SK-N-SH treated with all-trans-retinoic acid at 6 μM for 48 hours (cell line): ENCODE data around the gene PCNA.

Source experiments
- ATAC-seq: fragments of 200-7000 bp; cut with Tn5 transposase; 3 replicates; pipeline ENCODE4 v1.9.1; 2020; ENCODE audit warnings: mild to moderate bottlenecking, moderate library complexity
- ARNTL ChIP-seq: fragments of 450-650 bp; formaldehyde crosslinking; IDR thresholded peaks from 2 replicates; pipeline ENCODE4 v1.5.0; 2020; ENCODE audit warnings: low read depth, mild to moderate bottlenecking, moderate library complexity, borderline replicate concordance
- CSDC2 ChIP-seq: fragments of 250-450 bp; sonication (Bioruptor Pico); IDR thresholded peaks from 2 replicates; pipeline ENCODE4 v1.5.0; 2020; ENCODE audit warnings: mild to moderate bottlenecking, moderate library complexity
- ESRRG ChIP-seq: fragments of 250-450 bp; sonication (Bioruptor Pico); IDR thresholded peaks from 2 replicates; pipeline ENCODE4 v1.6.1; 2021; ENCODE audit warnings: mild to moderate bottlenecking
- GLIS3 ChIP-seq: fragments of 250-450 bp; sonication (Bioruptor Pico); IDR thresholded peaks from 2 replicates; pipeline ENCODE4 v1.5.0; 2020; ENCODE audit warnings: mild to moderate bottlenecking, moderate library complexity
- ISL1 ChIP-seq: fragments of 250-450 bp; sonication (Bioruptor Pico); IDR thresholded peaks from 2 replicates; pipeline ENCODE4 v2.1.2; 2022; ENCODE audit warnings: mild to moderate bottlenecking, moderate library complexity
- OSR1 ChIP-seq: fragments of 250-450 bp; sonication (Bioruptor Pico); IDR thresholded peaks from 2 replicates; pipeline ENCODE4 v1.8.0; 2022; ENCODE audit warnings: moderate library complexity, mild to moderate bottlenecking, inconsistent platforms
- PPARA ChIP-seq: fragments of 250-450 bp; sonication (Bioruptor Pico); IDR thresholded peaks from 2 replicates; pipeline ENCODE4 v1.5.0; 2020; ENCODE audit warnings: mild to moderate bottlenecking, borderline replicate concordance
- RARB ChIP-seq: fragments of 250-450 bp; sonication (Bioruptor Pico); IDR thresholded peaks from 2 replicates; pipeline ENCODE4 v1.8.0; 2021; ENCODE audit warnings: mild to moderate bottlenecking, moderate library complexity
- SNAI2 ChIP-seq: fragments of 250-450 bp; sonication (Bioruptor Pico); IDR thresholded peaks from 2 replicates; pipeline ENCODE4 v1.5.0; 2020; ENCODE audit warnings: mild to moderate bottlenecking, moderate library complexity
- TCF4 ChIP-seq: fragments of 250-450 bp; sonication (Bioruptor Pico); IDR thresholded peaks from 2 replicates; pipeline ENCODE4 v1.8.0; 2021; ENCODE audit warnings: mild to moderate bottlenecking, moderate library complexity, borderline replicate concordance
- TOX ChIP-seq: fragments of 250-450 bp; sonication (Bioruptor Pico); IDR thresholded peaks from 2 replicates; pipeline ENCODE4 v1.8.0; 2021; ENCODE audit warnings: mild to moderate bottlenecking, moderate library complexity, borderline replicate concordance
- ZC3H10 ChIP-seq: fragments of 250-450 bp; sonication (Bioruptor Pico); IDR thresholded peaks from 2 replicates; pipeline ENCODE4 v1.5.1; 2021; ENCODE audit warnings: mild to moderate bottlenecking, moderate library complexity
- ZFP3 ChIP-seq: fragments of 250-450 bp; sonication (Bioruptor Pico); IDR thresholded peaks from 2 replicates; pipeline ENCODE4 v1.5.0; 2020; ENCODE audit warnings: mild to moderate bottlenecking, moderate library complexity
- ZFP30 ChIP-seq: fragments of 450-650 bp; formaldehyde crosslinking; IDR thresholded peaks from 2 replicates; pipeline ENCODE4 v1.5.0; 2022; ENCODE audit warnings: mild to moderate bottlenecking, moderate library complexity
- ZNF565 ChIP-seq: fragments of 450-650 bp; formaldehyde crosslinking; conservative IDR thresholded peaks from 2 replicates; pipeline ENCODE4 v1.5.0; 2020; ENCODE audit warnings: low read depth, mild to moderate bottlenecking, moderate library complexity
- ZNF70 ChIP-seq: fragments of 450-650 bp; formaldehyde crosslinking; IDR thresholded peaks from 2 replicates; pipeline ENCODE4 v1.5.0; 2020; ENCODE audit warnings: mild to moderate bottlenecking, moderate library complexity
- ZNF8 ChIP-seq: fragments of 450-650 bp; formaldehyde crosslinking; IDR thresholded peaks from 2 replicates; pipeline ENCODE4 v1.5.0; 2020; ENCODE audit warnings: mild to moderate bottlenecking, moderate library complexity
- TF ChIP-seq, protein P1 (sequence below): fragments of 250-450 bp; sonication (Bioruptor Pico); IDR thresholded peaks from 2 replicates; pipeline ENCODE4 v1.8.0; 2021; ENCODE audit warnings: low read depth, mild to moderate bottlenecking, moderate library complexity, borderline replicate concordance
- TF ChIP-seq, protein P2 (sequence below): fragments of 250-450 bp; sonication (Bioruptor Pico); IDR thresholded peaks from 2 replicates; pipeline ENCODE4 v1.8.0; 2020; ENCODE audit warnings: mild to moderate bottlenecking, moderate library complexity, borderline replicate concordance
- TF ChIP-seq, protein P3 (sequence below): fragments of 250-450 bp; sonication (Bioruptor Pico); IDR thresholded peaks from 2 replicates; pipeline ENCODE4 v1.5.1; 2020; ENCODE audit warnings: low read depth, mild to moderate bottlenecking, moderate library complexity
- TF ChIP-seq, protein P4 (sequence below): fragments of 250-450 bp; sonication (Bioruptor Pico); IDR thresholded peaks from 2 replicates; pipeline ENCODE4 v1.5.0; 2020; ENCODE audit warnings: mild to moderate bottlenecking, moderate library complexity
- TF ChIP-seq, protein P5 (sequence below): fragments of 250-450 bp; sonication (Bioruptor Pico); IDR thresholded peaks from 2 replicates; pipeline ENCODE4 v1.5.1; 2021; ENCODE audit warnings: mild to moderate bottlenecking, moderate library complexity

PCNA gene

DNA sequence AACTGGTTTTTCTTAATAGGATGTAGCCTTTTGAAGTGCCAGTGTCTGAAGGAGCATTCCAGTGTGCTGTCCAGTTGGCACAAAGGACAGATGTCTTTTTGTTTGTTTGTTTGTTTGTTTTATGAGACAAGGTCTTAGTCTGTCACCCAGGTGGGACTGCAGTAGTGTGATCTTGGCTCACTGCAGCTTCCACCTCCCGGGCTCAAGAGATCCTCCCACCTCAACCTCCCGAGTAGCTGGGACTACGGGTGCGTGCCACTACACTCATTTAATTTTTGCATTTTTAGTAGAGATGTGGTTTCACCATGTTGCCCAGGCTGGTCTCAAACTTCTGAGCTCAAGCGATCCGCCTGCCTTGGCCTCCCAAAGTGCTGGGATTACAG, 34.8 kb upstream of the PCNA start:
- TF ChIP-seq GLIS3 (CRISPR knock-in tag) (no peak), RARB (no peak), ZNF70 (CRISPR knock-in tag) (no peak), OSR1 (CRISPR knock-in tag) (no peak), TOX (CRISPR knock-in tag) (no peak), ZFP3 (no peak), ZNF565 (CRISPR knock-in tag) (no peak), ZNF8 (CRISPR knock-in tag) (no peak), TCF4 (CRISPR knock-in tag) (no peak), ZFP30 (no peak), ESRRG (no peak), PPARA (CRISPR knock-in tag) (no peak)
- TF ChIP-seq, protein P1, sequence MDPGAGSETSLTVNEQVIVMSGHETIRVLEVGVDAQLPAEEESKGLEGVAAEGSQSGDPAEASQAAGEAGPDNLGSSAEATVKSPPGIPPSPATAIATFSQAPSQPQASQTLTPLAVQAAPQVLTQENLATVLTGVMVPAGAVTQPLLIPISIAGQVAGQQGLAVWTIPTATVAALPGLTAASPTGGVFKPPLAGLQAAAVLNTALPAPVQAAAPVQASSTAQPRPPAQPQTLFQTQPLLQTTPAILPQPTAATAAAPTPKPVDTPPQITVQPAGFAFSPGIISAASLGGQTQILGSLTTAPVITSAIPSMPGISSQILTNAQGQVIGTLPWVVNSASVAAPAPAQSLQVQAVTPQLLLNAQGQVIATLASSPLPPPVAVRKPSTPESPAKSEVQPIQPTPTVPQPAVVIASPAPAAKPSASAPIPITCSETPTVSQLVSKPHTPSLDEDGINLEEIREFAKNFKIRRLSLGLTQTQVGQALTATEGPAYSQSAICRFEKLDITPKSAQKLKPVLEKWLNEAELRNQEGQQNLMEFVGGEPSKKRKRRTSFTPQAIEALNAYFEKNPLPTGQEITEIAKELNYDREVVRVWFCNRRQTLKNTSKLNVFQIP (CRISPR knock-in tag), result no peak
- TF ChIP-seq, protein P2, sequence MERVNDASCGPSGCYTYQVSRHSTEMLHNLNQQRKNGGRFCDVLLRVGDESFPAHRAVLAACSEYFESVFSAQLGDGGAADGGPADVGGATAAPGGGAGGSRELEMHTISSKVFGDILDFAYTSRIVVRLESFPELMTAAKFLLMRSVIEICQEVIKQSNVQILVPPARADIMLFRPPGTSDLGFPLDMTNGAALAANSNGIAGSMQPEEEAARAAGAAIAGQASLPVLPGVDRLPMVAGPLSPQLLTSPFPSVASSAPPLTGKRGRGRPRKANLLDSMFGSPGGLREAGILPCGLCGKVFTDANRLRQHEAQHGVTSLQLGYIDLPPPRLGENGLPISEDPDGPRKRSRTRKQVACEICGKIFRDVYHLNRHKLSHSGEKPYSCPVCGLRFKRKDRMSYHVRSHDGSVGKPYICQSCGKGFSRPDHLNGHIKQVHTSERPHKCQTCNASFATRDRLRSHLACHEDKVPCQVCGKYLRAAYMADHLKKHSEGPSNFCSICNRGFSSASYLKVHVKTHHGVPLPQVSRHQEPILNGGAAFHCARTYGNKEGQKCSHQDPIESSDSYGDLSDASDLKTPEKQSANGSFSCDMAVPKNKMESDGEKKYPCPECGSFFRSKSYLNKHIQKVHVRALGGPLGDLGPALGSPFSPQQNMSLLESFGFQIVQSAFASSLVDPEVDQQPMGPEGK (CRISPR knock-in tag), result no peak
- TF ChIP-seq, protein P3, sequence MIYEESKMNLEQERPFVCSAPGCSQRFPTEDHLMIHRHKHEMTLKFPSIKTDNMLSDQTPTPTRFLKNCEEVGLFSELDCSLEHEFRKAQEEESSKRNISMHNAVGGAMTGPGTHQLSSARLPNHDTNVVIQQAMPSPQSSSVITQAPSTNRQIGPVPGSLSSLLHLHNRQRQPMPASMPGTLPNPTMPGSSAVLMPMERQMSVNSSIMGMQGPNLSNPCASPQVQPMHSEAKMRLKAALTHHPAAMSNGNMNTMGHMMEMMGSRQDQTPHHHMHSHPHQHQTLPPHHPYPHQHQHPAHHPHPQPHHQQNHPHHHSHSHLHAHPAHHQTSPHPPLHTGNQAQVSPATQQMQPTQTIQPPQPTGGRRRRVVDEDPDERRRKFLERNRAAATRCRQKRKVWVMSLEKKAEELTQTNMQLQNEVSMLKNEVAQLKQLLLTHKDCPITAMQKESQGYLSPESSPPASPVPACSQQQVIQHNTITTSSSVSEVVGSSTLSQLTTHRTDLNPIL (CRISPR knock-in tag), result no peak
- TF ChIP-seq, protein P4, sequence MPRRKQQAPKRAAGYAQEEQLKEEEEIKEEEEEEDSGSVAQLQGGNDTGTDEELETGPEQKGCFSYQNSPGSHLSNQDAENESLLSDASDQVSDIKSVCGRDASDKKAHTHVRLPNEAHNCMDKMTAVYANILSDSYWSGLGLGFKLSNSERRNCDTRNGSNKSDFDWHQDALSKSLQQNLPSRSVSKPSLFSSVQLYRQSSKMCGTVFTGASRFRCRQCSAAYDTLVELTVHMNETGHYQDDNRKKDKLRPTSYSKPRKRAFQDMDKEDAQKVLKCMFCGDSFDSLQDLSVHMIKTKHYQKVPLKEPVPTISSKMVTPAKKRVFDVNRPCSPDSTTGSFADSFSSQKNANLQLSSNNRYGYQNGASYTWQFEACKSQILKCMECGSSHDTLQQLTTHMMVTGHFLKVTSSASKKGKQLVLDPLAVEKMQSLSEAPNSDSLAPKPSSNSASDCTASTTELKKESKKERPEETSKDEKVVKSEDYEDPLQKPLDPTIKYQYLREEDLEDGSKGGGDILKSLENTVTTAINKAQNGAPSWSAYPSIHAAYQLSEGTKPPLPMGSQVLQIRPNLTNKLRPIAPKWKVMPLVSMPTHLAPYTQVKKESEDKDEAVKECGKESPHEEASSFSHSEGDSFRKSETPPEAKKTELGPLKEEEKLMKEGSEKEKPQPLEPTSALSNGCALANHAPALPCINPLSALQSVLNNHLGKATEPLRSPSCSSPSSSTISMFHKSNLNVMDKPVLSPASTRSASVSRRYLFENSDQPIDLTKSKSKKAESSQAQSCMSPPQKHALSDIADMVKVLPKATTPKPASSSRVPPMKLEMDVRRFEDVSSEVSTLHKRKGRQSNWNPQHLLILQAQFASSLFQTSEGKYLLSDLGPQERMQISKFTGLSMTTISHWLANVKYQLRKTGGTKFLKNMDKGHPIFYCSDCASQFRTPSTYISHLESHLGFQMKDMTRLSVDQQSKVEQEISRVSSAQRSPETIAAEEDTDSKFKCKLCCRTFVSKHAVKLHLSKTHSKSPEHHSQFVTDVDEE (CRISPR knock-in tag), result no peak
- ATAC-seq, result no peak

DNA sequence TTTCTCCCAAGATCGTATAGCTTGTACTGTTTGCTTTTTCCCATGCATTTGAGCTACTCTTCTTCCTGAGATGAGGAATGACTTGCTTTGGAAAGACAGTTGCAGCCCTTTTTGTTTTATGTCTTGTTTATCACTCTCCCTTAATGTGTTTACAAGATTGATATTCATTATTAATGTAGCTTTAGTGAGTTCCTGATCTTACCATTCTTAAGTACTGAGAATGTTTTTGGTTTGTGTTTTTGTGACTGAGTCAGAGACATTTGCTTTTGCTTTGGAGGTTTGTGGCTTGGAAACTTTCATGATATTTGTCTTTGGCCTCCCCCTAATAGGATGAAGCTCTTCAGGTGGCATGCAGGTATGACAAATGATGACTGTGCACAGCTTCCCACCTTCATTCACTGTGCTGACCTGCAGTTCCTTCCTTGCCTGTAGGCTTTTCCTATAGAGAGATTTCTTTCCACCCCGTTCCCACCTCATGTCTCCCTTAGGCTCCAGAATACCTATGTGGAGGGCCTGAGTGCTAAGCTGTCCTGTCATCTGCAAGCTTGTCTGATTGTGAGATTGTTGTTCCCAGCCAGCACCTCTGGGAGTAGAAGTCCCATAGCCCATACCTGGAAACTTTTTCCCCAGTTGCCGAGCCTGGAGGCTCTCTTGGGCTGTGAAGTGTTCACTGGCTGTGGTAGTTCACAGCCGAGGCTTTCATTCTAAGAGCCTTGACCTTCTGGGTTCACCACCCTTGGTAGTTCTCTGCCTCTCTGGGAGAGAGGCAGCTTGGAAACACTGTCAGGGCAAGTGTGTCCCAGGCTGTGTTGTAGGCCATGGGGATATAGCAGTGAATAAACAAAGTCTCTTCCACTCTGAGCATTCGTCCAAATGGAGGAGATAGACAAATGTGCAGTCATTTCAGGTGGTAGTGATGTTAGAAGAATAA, 34.1 kb upstream of the PCNA start:
- ATAC-seq, result no peak

More for the DNA sequence above, 34.1 kb upstream of the PCNA start:
- no peak for TF ChIP-seq ARNTL (CRISPR knock-in tag)
- TF ChIP-seq GLIS3 (CRISPR knock-in tag), result no peak
- TF ChIP-seq ZFP30, result no peak
- no peak for TF ChIP-seq ZC3H10 (CRISPR knock-in tag)
- TF ChIP-seq, protein P1 (CRISPR knock-in tag), result no peak
- TF ChIP-seq, protein P5, sequence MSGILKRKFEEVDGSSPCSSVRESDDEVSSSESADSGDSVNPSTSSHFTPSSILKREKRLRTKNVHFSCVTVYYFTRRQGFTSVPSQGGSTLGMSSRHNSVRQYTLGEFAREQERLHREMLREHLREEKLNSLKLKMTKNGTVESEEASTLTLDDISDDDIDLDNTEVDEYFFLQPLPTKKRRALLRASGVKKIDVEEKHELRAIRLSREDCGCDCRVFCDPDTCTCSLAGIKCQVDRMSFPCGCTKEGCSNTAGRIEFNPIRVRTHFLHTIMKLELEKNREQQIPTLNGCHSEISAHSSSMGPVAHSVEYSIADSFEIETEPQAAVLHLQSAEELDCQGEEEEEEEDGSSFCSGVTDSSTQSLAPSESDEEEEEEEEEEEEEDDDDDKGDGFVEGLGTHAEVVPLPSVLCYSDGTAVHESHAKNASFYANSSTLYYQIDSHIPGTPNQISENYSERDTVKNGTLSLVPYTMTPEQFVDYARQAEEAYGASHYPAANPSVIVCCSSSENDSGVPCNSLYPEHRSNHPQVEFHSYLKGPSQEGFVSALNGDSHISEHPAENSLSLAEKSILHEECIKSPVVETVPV (CRISPR knock-in tag), result no peak
- no peak for TF ChIP-seq PPARA (CRISPR knock-in tag)
- TF ChIP-seq ISL1 (CRISPR knock-in tag), result no peak
- no peak for TF ChIP-seq OSR1 (CRISPR knock-in tag)
- TF ChIP-seq, protein P3 (CRISPR knock-in tag), result no peak
- TF ChIP-seq, protein P4 (CRISPR knock-in tag), result no peak
- TF ChIP-seq RARB, result no peak
- TF ChIP-seq SNAI2 (CRISPR knock-in tag), result no peak
- TF ChIP-seq CSDC2 (CRISPR knock-in tag), result no peak
- no peak for TF ChIP-seq TOX (CRISPR knock-in tag)
- TF ChIP-seq ZNF565 (CRISPR knock-in tag), result no peak
- TF ChIP-seq ZNF70 (CRISPR knock-in tag), result no peak
- TF ChIP-seq TCF4 (CRISPR knock-in tag), result no peak
